ENCODE data around the gene RC3H1. TPM values are rescaled to one million over a fixed set of nuclear protein-coding genes. Genes with fewer than 3 reads are reported as not detected.
"Not testable (repeated sequence)": the region's sequence is repeated elsewhere in the genome, so short reads cannot be mapped to it uniquely, and the experiment has no call there.

RC3H1 gene
- total RNA-seq, 2 donors from 2014 or later, result 43.5 to 51.9 TPM

- Mint-ChIP-seq H3K4me3 (no peak overlapping the region), H3K9me3 (no peaks in the 10 kb centered on the region), H3K27ac (no peak overlapping the region)
Observed at GRCh38 chr1:173997791-173998190, 24.4 kb downstream of the RC3H1 start.

DNA sequence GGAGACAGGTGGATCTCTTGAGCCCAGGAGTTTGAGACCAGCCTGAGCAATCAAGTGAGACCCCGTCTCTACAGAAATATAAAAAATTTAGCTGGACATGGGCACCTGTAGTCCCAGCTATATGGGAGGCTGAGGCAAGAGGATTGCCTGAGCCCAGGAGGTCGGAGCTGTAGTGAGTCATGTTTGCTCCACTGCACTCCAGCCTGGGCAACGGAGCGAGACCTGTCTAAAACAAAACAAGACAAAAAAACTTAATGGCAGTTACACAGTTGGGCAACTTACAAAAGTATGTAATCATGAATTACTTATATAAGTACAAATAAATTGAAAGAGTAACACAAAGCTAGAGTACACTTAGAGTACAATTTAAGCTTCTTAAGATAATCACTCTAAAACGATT, 25.2 kb downstream of the RC3H1 start:
- Mint-ChIP-seq H3K4me1 (no peaks in the 10 kb centered on the region), H3K27me3 (ENCODE audit: insufficient read depth) (no peaks in the 10 kb centered on the region), H3K27ac (no peak overlapping the region), H3K4me3 (no peak overlapping the region), H3K9me3 (no peaks in the 10 kb centered on the region), H3K36me3 (ENCODE audit: low read depth) (peaks cover 19% of the 10 kb centered on the region)
- H3K4me3 ChIP-seq (ENCODE audit: low read length), result no peak overlapping the region
- H3K9me3 ChIP-seq (ENCODE audit: control insufficient read depth, low read length), result no peaks in the 10 kb centered on the region
- no peak overlapping the region for H3K27ac ChIP-seq (ENCODE audit: low read depth, low read length)
- WGBS, 2 experiments (ENCODE audit: insufficient coverage in 1 of 2, insufficient read length in 1 of 2), result 92 to 97% methylated on average over 5 of the region's 5 CpGs
- no peaks in the 10 kb centered on the region for H3K27me3 ChIP-seq (ENCODE audit: control insufficient read depth, insufficient read depth, low read length, poor library complexity, severe bottlenecking)
- no peak for DNase-seq
- no peak overlapping the region for H3K9ac ChIP-seq (ENCODE audit: extremely low read depth, low read length, poor library complexity, severe bottlenecking)
- TF ChIP-seq, protein P1, sequence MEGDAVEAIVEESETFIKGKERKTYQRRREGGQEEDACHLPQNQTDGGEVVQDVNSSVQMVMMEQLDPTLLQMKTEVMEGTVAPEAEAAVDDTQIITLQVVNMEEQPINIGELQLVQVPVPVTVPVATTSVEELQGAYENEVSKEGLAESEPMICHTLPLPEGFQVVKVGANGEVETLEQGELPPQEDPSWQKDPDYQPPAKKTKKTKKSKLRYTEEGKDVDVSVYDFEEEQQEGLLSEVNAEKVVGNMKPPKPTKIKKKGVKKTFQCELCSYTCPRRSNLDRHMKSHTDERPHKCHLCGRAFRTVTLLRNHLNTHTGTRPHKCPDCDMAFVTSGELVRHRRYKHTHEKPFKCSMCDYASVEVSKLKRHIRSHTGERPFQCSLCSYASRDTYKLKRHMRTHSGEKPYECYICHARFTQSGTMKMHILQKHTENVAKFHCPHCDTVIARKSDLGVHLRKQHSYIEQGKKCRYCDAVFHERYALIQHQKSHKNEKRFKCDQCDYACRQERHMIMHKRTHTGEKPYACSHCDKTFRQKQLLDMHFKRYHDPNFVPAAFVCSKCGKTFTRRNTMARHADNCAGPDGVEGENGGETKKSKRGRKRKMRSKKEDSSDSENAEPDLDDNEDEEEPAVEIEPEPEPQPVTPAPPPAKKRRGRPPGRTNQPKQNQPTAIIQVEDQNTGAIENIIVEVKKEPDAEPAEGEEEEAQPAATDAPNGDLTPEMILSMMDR (conservative IDR thresholded peaks at IDR 0.05), result no peak
- peaks cover 52% of the 10 kb centered on the region for H3K36me3 ChIP-seq (ENCODE audit: control insufficient read depth, insufficient read depth, low read length)
- H3K4me1 ChIP-seq (ENCODE audit: control insufficient read depth, insufficient read depth, low read length), result no peaks in the 10 kb centered on the region

More at GRCh38 chr1:173997791-173998190, 24.4 kb downstream of the RC3H1 start:
- Mint-ChIP-seq H3K4me1 (no peaks in the 10 kb centered on the region), H3K27me3 (ENCODE audit: insufficient read depth) (no peaks in the 10 kb centered on the region), H3K36me3 (ENCODE audit: low read depth) (peaks cover 11% of the 10 kb centered on the region)
- H3K36me3 ChIP-seq (ENCODE audit: control insufficient read depth, insufficient read depth, low read length), result peaks cover 44% of the 10 kb centered on the region
- WGBS, 2 experiments (ENCODE audit: insufficient coverage in 1 of 2, insufficient read length in 1 of 2), result 100% methylated on average over 1 of the region's 1 CpG; no CpG with 5 or more reads in 1 of the 2 experiments
- no peak overlapping the region for H3K9ac ChIP-seq (ENCODE audit: extremely low read depth, low read length, poor library complexity, severe bottlenecking)
- H3K27ac ChIP-seq (ENCODE audit: low read depth, low read length), result no peak overlapping the region
- H3K4me3 ChIP-seq (ENCODE audit: low read length), result no peak overlapping the region
- TF ChIP-seq, protein P1 (conservative IDR thresholded peaks at IDR 0.05), result no peak
- no peaks in the 10 kb centered on the region for H3K9me3 ChIP-seq (ENCODE audit: control insufficient read depth, low read length)
- no peak for DNase-seq
- H3K27me3 ChIP-seq (ENCODE audit: control insufficient read depth, insufficient read depth, low read length, poor library complexity, severe bottlenecking), result no peaks in the 10 kb centered on the region
- no peaks in the 10 kb centered on the region for H3K4me1 ChIP-seq (ENCODE audit: control insufficient read depth, insufficient read depth, low read length)

DNA sequence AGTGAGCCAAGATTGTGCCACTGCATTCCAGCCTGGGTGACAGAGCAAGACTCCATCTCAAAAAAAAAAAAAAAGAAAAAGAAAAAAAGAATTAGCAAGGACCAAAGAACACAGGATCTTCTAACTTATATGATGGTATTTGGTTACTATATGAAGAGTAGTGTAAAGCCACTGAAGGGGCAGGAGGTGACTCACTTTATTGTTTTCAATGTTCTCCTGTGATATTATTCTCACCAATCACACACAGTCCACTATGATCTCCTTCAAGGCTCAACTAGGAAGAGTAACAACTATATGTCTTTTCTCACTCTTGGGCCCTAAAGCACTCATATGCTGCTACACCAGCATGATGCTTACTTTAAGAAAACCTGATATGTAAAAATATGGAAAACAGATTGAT, 26.7 kb downstream of the RC3H1 start:
- H3K36me3 Mint-ChIP-seq (ENCODE audit: low read depth), result peaks cover 32% of the 10 kb centered on the region
- Histone ChIP-seq H3K4me1 (ENCODE audit: control insufficient read depth, insufficient read depth, low read length) (no peaks in the 10 kb centered on the region), H3K27ac (ENCODE audit: low read depth, low read length) (no peak overlapping the region), H3K27me3 (ENCODE audit: control insufficient read depth, insufficient read depth, low read length, poor library complexity, severe bottlenecking) (no peaks in the 10 kb centered on the region), H3K9me3 (ENCODE audit: control insufficient read depth, low read length) (no peaks in the 10 kb centered on the region), H3K9ac (ENCODE audit: extremely low read depth, low read length, poor library complexity, severe bottlenecking) (no peak overlapping the region), H3K4me3 (ENCODE audit: low read length) (no peak overlapping the region), H3K36me3 (ENCODE audit: control insufficient read depth, insufficient read depth, low read length) (peaks cover 66% of the 10 kb centered on the region)
- H3K27ac Mint-ChIP-seq, result no peak overlapping the region
- H3K27me3 Mint-ChIP-seq (ENCODE audit: insufficient read depth), result no peaks in the 10 kb centered on the region
- no peak for DNase-seq
- no peaks in the 10 kb centered on the region for H3K9me3 Mint-ChIP-seq
- no peaks in the 10 kb centered on the region for H3K4me1 Mint-ChIP-seq
- TF ChIP-seq, protein P1 (conservative IDR thresholded peaks at IDR 0.05), result no peak
- H3K4me3 Mint-ChIP-seq, result no peak overlapping the region

GRCh38 chr1:173993948-173994347, 28.2 kb downstream of the RC3H1 start:
- H3K27me3 Mint-ChIP-seq (ENCODE audit: insufficient read depth); H3K4me3 Mint-ChIP-seq; H3K4me3 ChIP-seq (ENCODE audit: low read length); H3K9me3 ChIP-seq (ENCODE audit: control insufficient read depth, low read length); DNase-seq; H3K9me3 Mint-ChIP-seq; H3K27ac Mint-ChIP-seq; H3K4me1 ChIP-seq (ENCODE audit: control insufficient read depth, insufficient read depth, low read length); H3K27ac ChIP-seq (ENCODE audit: low read depth, low read length); H3K27me3 ChIP-seq (ENCODE audit: control insufficient read depth, insufficient read depth, low read length, poor library complexity, severe bottlenecking); H3K9ac ChIP-seq (ENCODE audit: extremely low read depth, low read length, poor library complexity, severe bottlenecking); H3K4me1 Mint-ChIP-seq: not testable (repeated sequence)
- WGBS, 2 experiments (ENCODE audit: insufficient coverage in 1 of 2, insufficient read length in 1 of 2), result 96 to 98% methylated on average over 8 to 9 of the region's 11 CpGs
- H3K36me3 Mint-ChIP-seq (ENCODE audit: low read depth), result peaks cover 36% of the 10 kb centered on the region
- H3K36me3 ChIP-seq (ENCODE audit: control insufficient read depth, insufficient read depth, low read length), result peaks cover 69% of the 10 kb centered on the region
